GM18520 (cell line): ENCODE data around the gene WDR49.

ENCODE experiments used
- ATAC-seq: cut with Tn5 transposase; IDR thresholded peaks from one replicate; pipeline ENCODE4 v1.9.1; 2021; ENCODE audit not compliant: unreplicated experiment

The WDR49 gene

GRCh38 chr3:167653760-167654159 is at the start of gene WDR49:
Gene WDR49 (minus strand): TSS chr3:167653942. CDS start chr3:167653425, 517 bp downstream.
- no peak for ATAC-seq

- no peak for ATAC-seq
Measured at GRCh38 chr3:167700926-167701325, 47.2 kb upstream of the WDR49 start.

- ATAC-seq: no peak
Measured at GRCh38 chr3:167700046-167700445, 46.3 kb upstream of the WDR49 start.

- ATAC-seq: no peak
Measured at GRCh38 chr3:167694121-167694520, 40.4 kb upstream of the WDR49 start.

- ATAC-seq: peak; percentile 100
Measured at GRCh38 chr3:167691366-167691765, 37.6 kb upstream of the WDR49 start.

GRCh38 chr3:167684388-167684993 is 30.7 kb upstream of the WDR49 start:
- ATAC-seq: no peak

- ATAC-seq: no peak
Measured at GRCh38 chr3:167679526-167679925, 25.8 kb upstream of the WDR49 start.

- ATAC-seq: no peak
Measured at GRCh38 chr3:167675848-167676247, 22.1 kb upstream of the WDR49 start.

GRCh38 chr3:167673221-167673620 is 19.5 kb upstream of the WDR49 start:
- ATAC-seq: no peak

GRCh38 chr3:167671878-167672427 is 18.2 kb upstream of the WDR49 start:
- no peak for ATAC-seq

- no peak for ATAC-seq
Measured at GRCh38 chr3:167669699-167670098, 16.0 kb upstream of the WDR49 start.

GRCh38 chr3:167668651-167669050 is 14.9 kb upstream of the WDR49 start:
- no peak for ATAC-seq

- no peak for ATAC-seq
Measured at GRCh38 chr3:167666563-167666962, 12.8 kb upstream of the WDR49 start.

- ATAC-seq: no peak
Measured at GRCh38 chr3:167662919-167663400, 9.2 kb upstream of the WDR49 start.

GRCh38 chr3:167657684-167658225 is 4.0 kb upstream of the WDR49 start:
- no peak for ATAC-seq

GRCh38 chr3:167656821-167657220 is 3.1 kb upstream of the WDR49 start:
- ATAC-seq: no peak

- ATAC-seq: no peak
Measured at GRCh38 chr3:167653155-167653554, 587 bp downstream of the WDR49 start.

GRCh38 chr3:167651826-167652225 is 1.9 kb downstream of the WDR49 start:
- no peak for ATAC-seq

GRCh38 chr3:167650459-167650858 is 3.3 kb downstream of the WDR49 start:
- ATAC-seq: no peak

GRCh38 chr3:167649746-167650145 is 4.0 kb downstream of the WDR49 start:
- ATAC-seq: no peak

- ATAC-seq: no peak
Measured at GRCh38 chr3:167644611-167645010, 9.1 kb downstream of the WDR49 start.

- ATAC-seq: no peak
Measured at GRCh38 chr3:167631471-167631870, 22.3 kb downstream of the WDR49 start.

- ATAC-seq: no peak
Measured at GRCh38 chr3:167626490-167626889, 27.3 kb downstream of the WDR49 start.
